Left renal pelvis (tissue), 4 donors: ENCODE measurements around the gene GOLGA1. TPM values are rescaled to one million over a fixed set of nuclear protein-coding genes. Genes with fewer than 3 reads are reported as not detected.

Experiments
- DNase-seq, 4 donors: peaks; one replicate each; pipeline ENCODE4 v3.0.0-alpha.2; 2013; ENCODE audit warnings: low read depth in 4 of 4, low spot score in 3 of 4
- polyA plus RNA-seq, 4 donors: library from polyadenylated mRNA; unstranded; fragments of 120-200 nt; gene quantifications; one replicate each; pipeline ENCODE4 v1.2.1, GENCODE V29; 2013; ENCODE audit not compliant: insufficient read length in 4 of 4

The GOLGA1 gene
- polyA plus RNA-seq, 4 donors = 12.8 to 19.3 (median 16.4) TPM

- no peak for DNase-seq
Measured at GRCh38 chr9:124885551-124885950, 55.3 kb downstream of the GOLGA1 start.

GRCh38 chr9:124884376-124884775 lies 56.5 kb downstream of the GOLGA1 start:
- no peak for DNase-seq

GRCh38 chr9:124882231-124882630 lies 58.7 kb downstream of the GOLGA1 start:
- no peak for DNase-seq

DNA sequence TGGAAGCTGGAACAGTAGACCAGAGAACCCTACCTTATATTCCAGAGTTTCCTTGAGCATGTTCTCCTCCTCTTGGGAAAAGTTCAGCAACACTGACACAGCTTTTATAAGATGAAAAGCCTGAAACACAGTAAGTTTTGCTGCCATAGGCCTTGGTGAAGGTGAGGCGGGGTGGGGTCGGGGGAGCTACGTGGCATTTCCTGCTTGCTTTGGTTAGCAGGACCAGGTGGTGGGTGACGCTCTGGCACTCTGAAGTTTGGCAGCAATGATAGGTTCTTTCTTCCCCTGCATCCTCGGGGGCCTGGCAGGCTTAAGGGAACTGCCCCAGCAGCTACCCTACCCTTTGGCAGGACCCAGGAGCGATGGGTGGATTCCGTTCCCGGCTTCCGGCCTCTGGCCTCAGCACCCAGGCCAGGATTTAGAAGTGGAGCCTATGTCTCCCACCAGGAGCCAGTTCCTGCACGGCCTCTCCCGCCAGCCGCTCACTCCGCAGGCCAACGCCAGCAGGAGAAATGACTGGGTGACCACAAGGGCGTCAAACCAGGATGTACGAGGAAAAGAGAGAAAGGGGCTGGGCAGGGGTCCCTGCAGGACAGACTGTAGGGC lies 59.6 kb downstream of the GOLGA1 start:
- no peak for DNase-seq

DNA sequence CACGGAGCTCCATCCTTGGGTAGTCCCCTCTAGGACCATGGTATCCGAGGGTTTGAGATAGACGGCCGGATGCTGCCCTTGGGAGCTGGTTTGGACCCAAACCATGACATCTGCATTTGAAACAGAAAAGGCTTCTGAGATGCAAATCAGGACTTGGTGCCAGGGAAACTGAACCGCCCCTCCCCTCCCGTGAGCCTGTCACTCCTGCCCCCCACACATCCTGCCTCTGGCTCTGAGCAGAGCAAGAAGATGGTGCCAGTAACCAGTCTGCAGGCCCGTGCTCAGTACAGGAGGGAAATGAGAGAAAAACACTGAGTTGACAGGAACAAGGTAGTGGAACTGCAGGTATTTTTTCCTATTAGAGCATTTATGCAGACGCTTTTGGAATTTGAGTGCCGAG lies 60.4 kb downstream of the GOLGA1 start:
- DNase-seq = no peak

DNA sequence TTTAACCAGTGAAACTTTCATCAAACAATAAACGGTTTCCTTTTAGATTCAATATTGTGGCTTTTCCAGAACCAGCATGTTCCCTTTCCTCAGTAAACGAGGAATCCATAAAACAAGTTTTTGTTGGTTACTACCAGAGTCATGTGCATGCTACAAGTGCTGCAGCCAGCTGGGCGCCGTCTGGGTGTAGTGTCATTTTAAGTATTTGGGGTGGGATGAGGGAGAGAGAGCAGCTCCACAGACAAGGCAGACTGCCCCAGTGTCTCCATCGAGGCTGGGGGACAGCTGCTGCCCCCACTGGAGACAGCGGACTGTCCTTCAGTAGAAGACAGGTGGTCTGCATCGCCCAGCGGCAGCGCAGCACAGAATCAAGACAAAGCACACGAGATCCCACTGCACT lies 61.7 kb downstream of the GOLGA1 start:
- DNase-seq = peak in 1 of 4 donors; percentile 24

- DNase-seq = no peak
Measured at GRCh38 chr9:124878518-124878917, 62.4 kb downstream of the GOLGA1 start.

- no peak for DNase-seq
Measured at GRCh38 chr9:124878021-124878420, 62.9 kb downstream of the GOLGA1 start.

DNA sequence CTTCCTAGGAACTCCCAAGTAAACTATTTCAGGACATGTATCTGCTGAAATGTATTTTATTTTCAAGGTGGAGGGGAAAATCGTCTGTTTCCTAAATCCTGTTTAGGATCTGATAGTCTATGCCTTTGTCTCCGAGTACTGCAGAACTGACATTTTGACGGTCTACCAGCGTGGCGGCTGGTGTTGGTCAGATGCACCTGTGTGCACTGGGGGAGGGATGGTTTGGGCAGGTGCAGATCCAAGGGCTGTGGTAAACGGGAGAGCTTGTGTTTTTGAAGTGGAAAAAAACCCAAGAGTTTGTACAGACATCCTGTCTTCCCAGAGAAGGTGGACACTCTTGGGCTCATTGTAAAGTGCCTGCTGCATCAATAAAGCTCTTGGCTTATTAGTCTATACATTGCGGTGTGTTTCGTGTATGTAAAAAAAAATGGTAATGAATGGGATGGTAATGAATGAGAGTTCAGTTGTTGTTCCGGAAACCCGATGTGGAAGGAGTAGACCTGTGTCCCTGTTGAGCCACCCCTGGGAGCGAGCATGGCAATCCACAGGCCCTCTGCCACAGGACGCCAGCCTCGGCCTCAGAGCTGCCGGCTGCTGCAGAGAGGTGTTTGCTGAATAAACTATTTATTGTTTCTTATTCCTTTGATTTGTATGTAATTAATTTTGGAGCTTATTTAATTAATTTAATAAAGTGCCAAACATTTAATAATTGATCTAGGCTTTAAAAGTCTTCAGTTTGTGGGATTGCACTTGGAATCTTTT lies 63.7 kb downstream of the GOLGA1 start:
- no peak for DNase-seq

GRCh38 chr9:124875501-124875900 lies 65.4 kb downstream of the GOLGA1 start:
- DNase-seq = no peak

GRCh38 chr9:124873664-124874063 lies 67.2 kb downstream of the GOLGA1 start:
- no peak for DNase-seq

GRCh38 chr9:124871156-124871561 lies 69.7 kb downstream of the GOLGA1 start:
- no peak for DNase-seq

DNA sequence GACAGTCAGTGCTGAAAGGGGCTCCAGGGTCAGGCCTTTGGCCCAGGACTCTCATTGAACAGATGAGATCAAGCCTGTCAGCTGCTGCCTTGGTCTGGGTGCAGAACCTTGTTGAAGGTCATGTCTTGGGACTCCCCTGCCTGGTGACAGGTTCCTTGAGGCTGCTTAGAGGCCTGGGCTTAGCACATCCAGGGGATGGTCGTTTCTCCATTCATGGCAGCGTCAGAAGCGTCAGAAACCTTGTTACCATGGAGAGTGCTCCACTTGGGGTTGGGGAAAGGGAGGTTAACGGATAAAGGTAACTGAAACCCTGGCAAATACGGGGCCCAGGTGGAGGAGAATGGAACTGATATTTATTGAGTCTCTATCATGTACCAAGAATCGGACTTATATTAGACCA lies 70.2 kb downstream of the GOLGA1 start:
- DNase-seq = no peak

DNA sequence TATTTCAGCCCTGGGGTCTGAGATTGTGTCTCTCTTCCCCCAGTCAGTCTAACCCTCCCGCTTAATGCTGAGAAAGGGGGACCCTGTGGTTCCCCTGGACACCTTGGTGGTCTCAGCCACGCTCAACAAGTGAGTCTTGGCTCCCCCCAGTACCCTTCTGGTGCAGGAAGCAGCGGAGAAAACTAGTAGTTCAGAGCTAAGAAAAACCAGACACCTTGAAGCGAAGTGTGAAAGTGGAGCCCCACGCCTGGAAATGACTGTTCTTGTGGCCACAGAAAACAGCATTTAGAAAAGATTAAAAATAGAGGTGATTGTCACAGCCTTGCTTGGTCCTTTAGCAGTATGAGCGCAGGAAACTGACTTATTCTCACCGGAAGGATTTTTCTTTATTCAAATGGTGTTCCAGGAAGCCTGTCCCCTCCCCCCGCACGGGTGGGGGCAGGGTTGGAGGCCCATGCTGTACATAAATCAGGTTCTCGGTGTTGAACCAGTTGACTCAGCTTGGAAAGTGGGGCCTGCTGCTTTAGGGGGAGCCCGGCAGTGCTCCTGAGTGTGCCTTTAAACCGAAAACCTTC lies 70.8 kb downstream of the GOLGA1 start:
- no peak for DNase-seq

GRCh38 chr9:124869466-124869985 lies 71.4 kb downstream of the GOLGA1 start:
- DNase-seq = no peak

DNA sequence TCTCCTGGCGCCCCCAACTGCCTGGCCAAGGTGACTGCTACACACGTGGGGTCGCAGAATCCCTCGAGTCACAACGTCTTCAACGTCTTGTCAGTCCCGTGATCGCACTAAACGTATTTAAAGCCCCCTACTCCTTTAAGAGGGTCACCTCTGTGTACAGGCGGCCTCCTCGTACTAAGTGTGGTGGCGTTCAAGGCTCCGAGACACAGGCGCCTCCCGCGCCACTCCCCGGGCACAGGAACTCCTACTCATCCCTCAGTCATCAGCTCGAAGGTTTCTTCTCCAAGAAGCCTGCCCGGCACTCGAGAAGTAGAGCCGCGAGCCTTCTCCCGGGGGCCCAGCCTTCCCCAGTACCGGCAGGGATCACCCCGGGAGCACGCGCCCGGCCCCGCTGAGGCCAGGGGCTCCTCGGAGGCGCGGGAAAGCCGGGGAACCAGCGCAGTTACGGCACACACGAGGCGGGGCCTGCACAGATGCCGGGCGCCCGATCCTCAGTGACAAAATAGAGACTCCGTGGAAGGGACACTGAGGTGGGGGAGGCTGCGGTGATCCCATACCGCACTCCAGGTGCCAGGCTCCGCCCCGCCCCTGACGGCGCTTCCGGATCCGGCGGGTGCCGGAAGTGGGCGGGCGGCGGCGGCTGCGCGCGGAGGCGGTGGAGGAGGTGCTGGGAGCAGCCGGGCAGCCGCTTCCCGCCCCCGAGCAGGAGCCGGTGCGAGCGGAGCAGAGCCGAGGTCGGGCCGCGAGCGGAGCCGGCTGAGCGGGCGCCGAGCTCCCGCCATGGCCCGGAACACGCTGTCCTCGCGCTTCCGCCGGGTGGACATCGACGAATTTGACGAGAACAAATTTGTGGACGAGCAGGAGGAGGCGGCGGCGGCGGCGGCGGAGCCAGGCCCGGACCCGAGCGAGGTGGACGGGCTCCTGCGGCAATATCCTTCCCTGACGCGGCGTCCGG lies 72.1 kb downstream of the GOLGA1 start:
- peak in 2 of 4 donors; percentile 63 to 66 for DNase-seq

GRCh38 chr9:124863371-124863871 lies 77.5 kb downstream of the GOLGA1 start:
- DNase-seq = no peak

GRCh38 chr9:124861342-124862229 lies 79.3 kb downstream of the GOLGA1 start, which contains the start of the genes ARPC5L and RPL35:
ARPC5L (plus strand) TSS chr9:124862130; CDS start chr9:124869291, 7,161 bp downstream.
RPL35 (minus strand) TSS chr9:124861957; CDS start chr9:124861912, 45 bp downstream.
- peak; percentile 77 to 87 (median 83) for DNase-seq
